Stimulated activated CD4-positive, alpha-beta T cell treated with anti-CD3 and anti-CD28 coated beads, Interleukin-12 subunit alpha, Interleukin-12 subunit beta, amount 100 ng/mL, for 4 hours (primary cell): Measurements from ENCODE around the gene ZNF747.

Source experiments
- DNase-seq: peaks from one replicate; pipeline ENCODE4 v3.0.0-alpha.2; 2020

Gene ZNF747

GRCh38 chr16:30510376-30510938 is 24.2 kb downstream of the ZNF747 start:
- no peak for DNase-seq

DNA sequence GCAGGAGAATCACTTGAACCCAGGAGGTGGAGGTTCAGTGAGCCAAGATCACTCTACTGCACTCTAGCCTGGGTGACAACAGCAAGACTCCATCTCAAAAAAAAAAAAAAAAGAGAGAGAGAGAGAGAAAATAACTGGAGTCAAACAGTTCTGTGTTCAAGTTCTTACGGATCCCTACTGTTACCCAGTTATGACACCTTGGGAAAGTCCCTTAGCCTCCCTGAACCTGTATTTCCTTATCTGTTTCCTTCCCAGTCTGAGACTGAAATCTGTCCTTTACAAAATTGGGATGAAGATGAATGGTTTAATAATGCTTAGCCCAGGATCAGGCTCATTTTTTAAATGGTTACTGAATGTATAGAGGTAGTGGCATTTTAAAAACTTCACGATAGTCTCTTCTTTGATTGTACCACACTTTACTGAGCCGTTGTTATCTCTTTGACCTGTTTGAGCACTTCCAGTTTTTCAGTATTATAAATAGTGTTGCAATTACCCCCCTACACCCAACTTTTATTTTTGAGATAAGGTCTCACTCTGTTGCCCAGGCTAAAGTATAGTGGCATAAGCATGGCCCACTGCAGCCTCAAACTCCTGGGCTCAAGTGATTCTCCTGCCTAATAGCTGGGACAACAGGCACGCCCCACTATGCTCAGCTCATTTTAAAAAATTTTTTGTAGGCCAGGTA is 25.4 kb downstream of the ZNF747 start:
- no peak for DNase-seq

DNA sequence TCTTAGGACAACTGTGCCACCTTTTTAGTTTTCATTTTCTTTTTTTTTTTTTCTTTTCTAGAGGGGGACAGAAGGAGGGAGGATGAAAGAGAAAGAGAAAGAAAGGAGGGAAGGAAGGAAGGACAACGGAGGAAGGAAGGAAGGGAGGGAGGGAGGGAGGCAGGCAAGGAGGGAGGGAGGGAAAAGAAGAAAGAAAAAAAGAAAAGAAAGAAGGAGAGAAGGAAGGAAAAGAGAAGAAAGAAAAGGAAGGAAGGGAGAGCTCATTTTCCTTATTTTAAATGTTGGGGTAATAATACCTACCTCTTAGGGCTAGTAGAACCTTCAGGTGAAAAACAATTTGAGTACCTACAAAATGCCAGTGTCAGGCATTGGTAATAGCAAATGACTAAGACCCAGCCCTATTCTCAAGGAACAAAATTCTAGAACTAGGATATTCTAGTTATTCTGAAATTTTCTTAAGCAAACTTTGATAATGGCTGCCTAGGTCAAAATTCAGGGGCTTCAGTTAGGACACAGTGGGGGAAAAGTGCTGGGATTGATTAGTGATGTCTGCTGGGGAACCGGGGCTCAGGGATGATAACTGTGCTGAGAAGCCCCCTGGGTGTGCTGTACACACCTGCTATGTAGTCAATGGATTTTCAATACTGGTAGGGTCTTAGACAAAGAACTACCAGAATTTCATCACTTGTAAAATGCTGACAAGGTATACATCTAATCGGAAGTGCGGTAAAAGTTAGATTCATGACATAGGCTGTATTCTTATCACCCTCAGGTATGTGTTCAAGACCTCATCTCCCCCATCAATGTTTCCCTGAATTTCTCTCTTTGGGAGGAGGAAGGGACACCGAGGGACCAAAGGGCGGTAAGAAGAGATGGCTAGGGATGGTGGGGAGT is 31.0 kb downstream of the ZNF747 start:
- DNase-seq: no peak

DNA sequence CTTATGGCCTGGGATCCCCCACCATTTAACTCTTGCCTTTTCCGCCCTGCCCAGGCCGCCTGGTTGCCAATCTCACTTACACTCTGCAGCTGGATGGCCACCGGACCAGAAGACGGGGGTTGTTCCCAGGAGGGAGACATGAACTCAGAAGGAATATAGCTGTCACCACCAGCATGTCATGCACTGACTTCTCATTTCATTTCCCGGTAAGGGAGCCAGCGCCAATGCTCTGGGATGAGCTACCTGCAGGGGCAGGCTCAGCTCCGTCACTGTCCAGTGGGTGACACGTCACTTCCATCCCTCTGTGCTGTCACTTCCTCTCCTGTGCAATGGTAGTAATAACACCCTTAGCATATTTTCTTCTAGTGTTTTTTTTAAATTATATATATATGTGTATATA is 35.4 kb downstream of the ZNF747 start:
- DNase-seq: no peak

DNA sequence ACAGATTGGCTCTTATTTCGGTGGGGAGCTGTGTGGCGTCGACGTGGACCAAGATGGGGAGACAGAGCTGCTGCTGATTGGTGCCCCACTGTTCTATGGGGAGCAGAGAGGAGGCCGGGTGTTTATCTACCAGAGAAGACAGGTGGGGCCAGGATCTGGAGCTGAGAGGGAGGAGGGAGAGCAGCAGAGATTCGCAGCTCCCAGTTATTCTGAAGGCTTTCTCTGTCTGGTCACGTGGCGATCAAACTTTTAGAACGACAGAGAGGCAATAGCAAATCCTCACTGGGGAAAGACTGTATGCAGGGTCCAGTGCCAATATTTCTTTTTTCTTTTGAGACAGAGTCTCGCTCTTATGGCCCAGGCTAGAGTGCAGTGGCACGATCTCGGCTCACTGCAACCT is 39.9 kb downstream of the ZNF747 start:
- DNase-seq: no peak

DNA sequence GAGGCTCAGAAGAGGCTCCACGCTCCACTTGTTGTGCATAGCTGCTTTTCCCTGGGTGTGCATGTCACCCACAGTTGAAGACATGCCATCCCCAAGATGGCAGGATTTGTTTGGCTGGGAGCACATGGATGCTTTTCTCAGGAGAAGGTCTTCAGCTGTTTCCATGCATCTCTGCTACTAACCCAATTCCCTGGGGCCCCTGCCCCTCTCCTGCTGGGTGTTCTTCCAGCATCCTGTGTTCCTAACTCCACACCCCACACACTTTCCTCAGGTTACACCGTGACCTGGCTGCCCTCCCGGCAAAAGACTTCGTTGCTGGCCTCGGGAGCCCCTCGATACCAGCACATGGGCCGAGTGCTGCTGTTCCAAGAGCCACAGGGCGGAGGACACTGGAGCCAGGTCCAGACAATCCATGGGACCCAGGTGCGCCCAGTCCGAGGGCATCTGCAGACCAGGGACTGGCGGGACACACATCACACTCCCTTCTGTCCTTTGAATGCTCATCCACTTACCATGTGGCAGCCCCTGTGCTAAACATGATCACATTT is 40.6 kb downstream of the ZNF747 start:
- DNase-seq: no peak

DNA sequence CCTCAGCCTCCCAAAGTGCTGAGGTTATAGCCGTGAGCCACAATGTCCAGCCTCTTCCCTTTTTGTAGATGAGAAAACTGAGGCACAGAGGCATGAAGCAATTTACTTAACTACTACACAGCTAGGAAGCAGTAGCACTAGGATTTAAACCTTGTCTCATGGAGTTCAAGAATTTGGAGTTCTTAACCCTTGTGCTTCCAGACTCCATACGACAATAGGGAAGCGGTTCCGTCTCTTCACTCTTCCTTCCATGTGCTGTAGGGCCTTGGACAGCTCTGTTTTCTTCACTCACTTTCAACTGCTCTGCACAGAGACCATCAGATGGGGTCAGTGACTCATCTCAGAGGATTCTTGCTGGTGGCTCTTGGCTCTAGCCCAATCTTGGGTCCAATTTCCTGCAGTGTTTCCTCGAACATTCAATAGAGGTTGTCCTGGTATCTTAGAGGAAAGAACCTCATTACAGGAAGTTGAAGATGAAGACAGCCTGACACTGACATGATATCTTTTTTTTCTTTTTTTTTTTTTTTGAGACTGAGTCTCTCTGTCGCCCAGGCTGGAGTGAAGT is 42.8 kb downstream of the ZNF747 start:
- no peak for DNase-seq

- DNase-seq: no peak
These were observed 43.4 kb downstream of the ZNF747 start for GRCh38 chr16:30491229-30491628.

DNA sequence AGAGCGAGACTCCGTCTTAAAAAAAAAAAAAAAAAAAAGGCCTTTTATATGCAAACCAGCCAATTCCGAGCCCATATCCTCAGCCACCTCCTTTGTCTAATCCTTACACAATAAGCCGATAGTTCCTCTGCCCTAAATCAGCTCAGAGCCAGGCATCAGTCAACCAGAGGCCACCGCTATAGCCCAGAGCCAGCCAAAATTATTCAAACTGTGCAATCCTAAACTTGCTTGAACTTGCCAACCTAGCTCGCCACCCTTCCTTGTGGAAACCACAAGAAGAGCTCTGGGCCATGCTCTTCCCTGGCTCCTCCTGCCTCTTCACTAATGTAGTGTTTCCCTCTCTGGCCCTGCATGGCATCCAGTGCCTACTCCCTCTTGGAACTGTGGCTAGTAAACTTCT is 44.4 kb downstream of the ZNF747 start:
- DNase-seq: no peak

DNA sequence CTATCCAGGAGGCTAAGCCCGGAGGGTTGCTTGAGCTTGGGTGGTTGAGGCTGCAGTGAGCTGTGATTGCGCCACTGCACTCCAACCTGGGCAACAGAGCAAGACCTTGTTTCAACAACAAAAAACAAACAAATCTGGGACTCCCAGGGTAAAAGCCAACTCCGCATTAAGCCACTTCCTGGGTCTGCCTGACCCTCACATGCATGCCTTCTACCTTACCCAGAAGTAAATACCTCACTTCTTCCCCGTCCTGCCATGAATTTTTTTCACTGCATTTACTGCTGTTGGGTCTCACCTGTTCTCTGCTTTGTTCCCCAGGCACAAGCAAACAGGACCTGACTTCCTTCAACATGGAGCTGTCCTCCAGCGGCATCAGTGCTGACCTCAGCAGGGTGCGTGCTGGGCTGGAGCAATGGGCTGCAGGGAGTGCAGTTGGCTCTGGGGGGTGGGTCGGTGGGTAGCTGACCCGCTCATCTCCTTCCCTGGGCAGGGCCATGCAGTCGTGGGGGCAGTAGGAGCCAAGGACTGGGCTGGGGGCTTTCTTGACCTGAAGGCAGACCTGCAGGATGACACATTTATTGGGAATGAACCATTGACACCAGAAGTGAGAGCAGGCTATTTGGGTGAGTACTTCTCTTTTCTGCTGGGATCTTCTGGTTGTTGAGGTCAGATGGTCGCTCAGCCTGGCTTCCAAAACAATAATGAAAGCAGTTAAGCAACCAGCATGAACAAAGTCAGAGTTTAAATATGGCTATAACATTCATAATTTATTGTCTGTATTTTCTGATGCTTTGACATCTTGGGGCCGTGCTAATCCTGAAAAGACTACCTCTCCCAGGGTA is 45.7 kb downstream of the ZNF747 start:
- no peak for DNase-seq

DNA sequence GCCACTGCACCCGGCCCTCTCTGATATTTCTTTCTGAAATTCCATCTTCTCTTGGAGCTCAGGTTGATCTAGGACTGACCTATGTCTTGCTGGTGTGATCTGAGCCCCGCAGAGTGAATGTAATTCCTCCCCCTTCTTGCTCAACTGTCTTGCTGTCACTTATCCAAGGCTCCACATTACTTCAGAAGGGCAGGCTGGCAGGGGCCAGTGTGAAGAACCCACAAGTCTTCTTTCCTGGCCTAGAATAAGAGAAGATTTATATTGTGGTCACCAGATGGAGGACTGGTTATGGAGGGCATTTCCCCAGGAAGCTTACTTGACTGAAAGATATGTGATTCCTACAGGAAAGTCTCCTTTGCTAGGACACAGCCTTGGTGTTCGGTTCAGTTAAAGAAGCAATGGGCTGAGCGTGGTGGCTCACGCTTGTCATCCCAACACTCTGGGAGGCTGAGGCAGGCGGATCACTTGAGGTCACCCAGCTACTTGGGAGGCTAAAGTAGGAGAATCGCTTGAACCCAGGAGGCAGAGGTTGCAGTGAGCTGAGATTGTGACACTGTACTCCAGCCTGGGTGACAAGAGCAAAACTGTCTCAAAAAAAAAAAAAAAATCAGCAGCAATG is 48.7 kb downstream of the ZNF747 start:
- no peak for DNase-seq

- DNase-seq: no peak
These were observed 49.8 kb downstream of the ZNF747 start for GRCh38 chr16:30484887-30485286.

- DNase-seq: no peak
These were observed 52.3 kb downstream of the ZNF747 start for GRCh38 chr16:30482366-30482765.

- DNase-seq: no peak
These were observed 53.3 kb downstream of the ZNF747 start for GRCh38 chr16:30481381-30481780.
